Neuronal stem cell (in vitro differentiated cells): ENCODE results near the gene CPHXL2. TPM values are rescaled to one million over a fixed set of nuclear protein-coding genes. Genes with fewer than 3 reads are reported as not detected.

Experiments used
- DNase-seq: peaks from one replicate; pipeline ENCODE4 v3.0.0-alpha.2; 2013; ENCODE audit warnings: low spot score
- H2AFZ ChIP-seq: one replicate; pipeline ENCODE4 v1.6.1; 2013; ENCODE audit warnings: mild to moderate bottlenecking, low read length, inconsistent platforms
- H2AK5ac ChIP-seq: 2 replicates; pipeline ENCODE4 v1.6.1; 2013; ENCODE audit warnings: low read depth, mild to moderate bottlenecking, inconsistent platforms, low read length, moderate library complexity, mixed read lengths
- H2BK120ac ChIP-seq: 2 replicates; pipeline ENCODE4 v1.6.1; 2013; ENCODE audit warnings: low read depth, mild to moderate bottlenecking, inconsistent platforms, low read length, moderate library complexity, mixed read lengths
- H2BK12ac ChIP-seq: one replicate; pipeline ENCODE4 v1.6.1; 2013; ENCODE audit warnings: low read length, inconsistent platforms
- H2BK15ac ChIP-seq: 2 replicates; pipeline ENCODE4 v1.6.1; 2013; ENCODE audit warnings: mild to moderate bottlenecking, low read length, inconsistent platforms, mixed read lengths
- H2BK5ac ChIP-seq: one replicate; pipeline ENCODE4 v1.6.1; 2013; ENCODE audit warnings: inconsistent platforms, mild to moderate bottlenecking, low read length, moderate library complexity
- H3K14ac ChIP-seq: one replicate; pipeline ENCODE4 v1.6.1; 2013; ENCODE audit warnings: low read length, inconsistent platforms
- H3K18ac ChIP-seq: 2 replicates; pipeline ENCODE4 v1.6.1; 2013; ENCODE audit warnings: low read length, inconsistent platforms
- H3K23ac ChIP-seq: 2 replicates; pipeline ENCODE4 v1.6.1; 2013; ENCODE audit warnings: low read depth, mild to moderate bottlenecking, mixed read lengths, low read length, inconsistent platforms; ENCODE audit not compliant: poor library complexity
- H3K27ac ChIP-seq: replicated peaks from 3 replicates; pipeline ENCODE4 v1.5.1; 2013; ENCODE audit warnings: low read length, inconsistent platforms
- H3K27me3 ChIP-seq, 3 experiments: 2 replicates each; pipeline ENCODE4 v1.6.1; 2013; ENCODE audit warnings: low read length in 3 of 3, mild to moderate bottlenecking in 2 of 3, inconsistent platforms in 1 of 3, low read depth in 1 of 3, mixed read lengths in 1 of 3, moderate library complexity in 1 of 3; ENCODE audit not compliant: control insufficient read depth in 3 of 3, insufficient read depth in 3 of 3
- H3K36me3 ChIP-seq, 2 donors: replicated peaks in 1 of 2; 2 replicates each; pipeline ENCODE4 v1.6.1; 2013; ENCODE audit warnings: low read length in 2 of 2; ENCODE audit not compliant: control insufficient read depth in 2 of 2, insufficient read depth in 2 of 2
- H3K4ac ChIP-seq: 2 replicates; pipeline ENCODE4 v1.6.1; 2013; ENCODE audit warnings: inconsistent platforms, mild to moderate bottlenecking, low read length, moderate library complexity
- H3K4me1 ChIP-seq, 2 donors: 1 replicate in 1 of 2; 2 replicates in 1 of 2; pipeline ENCODE4 v1.6.1; 2013; ENCODE audit warnings: low read length in 2 of 2, low read depth in 1 of 2; ENCODE audit not compliant: control insufficient read depth in 2 of 2, insufficient read depth in 1 of 2
- H3K4me2 ChIP-seq: one replicate; pipeline ENCODE4 v1.6.1; 2013; ENCODE audit warnings: mild to moderate bottlenecking, low read length, inconsistent platforms; ENCODE audit not compliant: insufficient read depth, poor library complexity, severe bottlenecking
- H3K4me3 ChIP-seq, 2 donors: 2 replicates each; pipeline ENCODE4 v1.5.1; 2013; ENCODE audit warnings: low read length in 2 of 2, mild to moderate bottlenecking in 2 of 2, inconsistent platforms in 1 of 2, moderate library complexity in 1 of 2
- H3K79me1 ChIP-seq: one replicate; pipeline ENCODE4 v1.6.1; 2013; ENCODE audit warnings: low read depth, mild to moderate bottlenecking, inconsistent platforms, low read length, moderate library complexity
- H3K9ac ChIP-seq: one replicate; pipeline ENCODE4 v1.6.1; 2013; ENCODE audit warnings: mild to moderate bottlenecking, low read depth, low read length, inconsistent platforms; ENCODE audit not compliant: poor library complexity
- H3K9me3 ChIP-seq, 2 donors: replicated peaks in 1 of 2; 2 replicates each; pipeline versions ENCODE3 to v1.6.1; 2013; ENCODE audit warnings: low read length in 2 of 2, mild to moderate bottlenecking in 2 of 2, inconsistent platforms in 1 of 2, low read depth in 1 of 2, mixed read lengths in 1 of 2, moderate library complexity in 1 of 2; ENCODE audit not compliant: control insufficient read depth in 2 of 2, insufficient read depth in 1 of 2
- H4K8ac ChIP-seq: one replicate; pipeline ENCODE4 v1.6.1; 2013; ENCODE audit warnings: low read depth, mild to moderate bottlenecking, inconsistent platforms, low read length, moderate library complexity
- H4K91ac ChIP-seq: one replicate; pipeline ENCODE4 v1.6.1; 2013; ENCODE audit warnings: low read length, low read depth, mild to moderate bottlenecking, inconsistent platforms; ENCODE audit not compliant: poor library complexity
- WGBS, 2 donors: extraction: QIAGEN DNeasy Blood & Tissue Kit; methylation state at CpG; one replicate each; pipeline ENCODE4 v1.1.7; 2013; ENCODE audit warnings: missing lambda C conversion rate in 2 of 2, mixed read lengths in 1 of 2; ENCODE audit not compliant: insufficient read length in 2 of 2, insufficient replicate concordance in 1 of 2; ENCODE audit errors: extremely low coverage in 2 of 2; 5-methylcytosine and 5-hydroxymethylcytosine counted together
- polyA plus RNA-seq, 2 experiments: library from polyadenylated mRNA; stranded (reverse); fragments of 200-250 nt; gene quantifications; one replicate each; pipeline ENCODE4 v1.2.3, GENCODE V29; 2013

CPHXL2 gene
- polyA plus RNA-seq (2013, experiment 1 of 2) = not detected
- polyA plus RNA-seq (2013, experiment 2 of 2) = not detected

DNA sequence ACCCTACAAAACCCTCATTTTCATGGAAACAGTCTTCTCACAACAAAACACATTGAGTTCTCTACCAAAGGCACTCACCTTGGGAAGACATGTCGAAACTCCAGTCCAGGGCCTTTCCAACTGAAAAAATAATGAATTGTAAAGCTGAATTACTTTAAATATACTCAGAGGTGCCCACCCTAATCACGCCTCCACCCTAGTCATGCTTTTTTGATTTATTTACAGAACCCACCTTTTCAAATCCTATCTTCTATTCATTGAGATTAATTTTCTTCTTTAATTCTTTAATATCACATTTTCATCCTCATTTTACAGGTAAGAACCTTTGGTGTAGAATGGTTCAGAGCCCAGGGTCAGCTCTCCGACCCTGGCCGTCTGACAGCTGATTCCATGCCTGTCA is at the start of gene CPHXL2:
TSS of gene CPHXL2 (minus strand) at position 101 of the 400 bp plus-strand sequence. CDS start at position 91, 10 bp downstream.
- Histone ChIP-seq H3K4me1 (no peaks in the 10 kb centered on the region), H3K27me3 (no peaks in the 10 kb centered on the region), H3K18ac (no peak within 1 kb of the TSS), H3K23ac (no peak within 1 kb of the TSS), H2BK15ac (no peak within 1 kb of the TSS), H2AFZ (no peak within 1 kb of the TSS), H2AK5ac (no peak within 1 kb of the TSS), H2BK5ac (no peak within 1 kb of the TSS), H3K4me3 (no peak within 1 kb of the TSS), H2BK120ac (no peak within 1 kb of the TSS), H3K9ac (no peak within 1 kb of the TSS), H4K8ac (no peak within 1 kb of the TSS), H3K4ac (no peak within 1 kb of the TSS), H3K4me2 (no peak within 1 kb of the TSS), H3K9me3 (no peaks in the 10 kb centered on the region), H3K27ac (no peak within 1 kb of the TSS), H4K91ac (no peak within 1 kb of the TSS), H3K79me1 (no peaks in the 10 kb centered on the region), H3K14ac (no peak within 1 kb of the TSS), H3K36me3 (no peaks in the 10 kb centered on the region), H2BK12ac (no peak within 1 kb of the TSS)
- DNase-seq = no peak
- no CpG with 5 or more reads among the region's 4 CpGs for WGBS, 2 donors

DNA sequence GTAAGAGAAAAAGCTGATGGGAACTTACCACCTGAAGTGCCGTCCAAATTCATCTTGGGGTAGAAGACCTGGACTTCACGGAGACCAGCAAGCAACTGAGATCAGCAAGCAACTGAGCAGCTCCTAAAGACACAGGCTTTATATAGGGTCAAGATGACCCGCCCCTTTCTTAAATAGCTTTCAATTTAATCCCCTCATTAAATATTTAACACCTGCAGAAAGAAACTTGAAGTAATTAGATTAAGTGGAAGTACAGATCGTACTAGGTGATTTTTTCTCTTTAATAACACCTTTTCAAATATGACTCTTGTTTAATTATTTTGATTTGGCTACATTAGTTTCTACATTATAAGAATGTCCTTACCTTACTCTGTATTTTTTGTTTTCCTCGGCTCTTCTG is 49.6 kb upstream of the CPHXL2 start, which contains the start of gene CPHXL:
TSS of gene CPHXL (minus strand) at position 101 of the 400 bp plus-strand sequence. CDS start at position 53, 48 bp downstream.
- no peak within 1 kb of the TSS for H3K4ac ChIP-seq
- H2BK120ac ChIP-seq = no peak within 1 kb of the TSS
- no peak within 1 kb of the TSS for H3K14ac ChIP-seq
- no peak within 1 kb of the TSS for H2BK12ac ChIP-seq
- no peak within 1 kb of the TSS for H3K9ac ChIP-seq
- H4K8ac ChIP-seq = no peak within 1 kb of the TSS
- no peak within 1 kb of the TSS for H2BK5ac ChIP-seq
- H3K79me1 ChIP-seq = no peaks in the 10 kb centered on the region
- H3K23ac ChIP-seq = no peak within 1 kb of the TSS
- no peak within 1 kb of the TSS for H4K91ac ChIP-seq
- H2BK15ac ChIP-seq = no peak within 1 kb of the TSS
- H3K9me3 ChIP-seq = no peaks in the 10 kb centered on the region
- no peak within 1 kb of the TSS for H3K4me3 ChIP-seq
- H3K18ac ChIP-seq = no peak within 1 kb of the TSS
- H2AK5ac ChIP-seq = no peak within 1 kb of the TSS
- WGBS, 2 donors = no CpG with 5 or more reads among the region's 5 CpGs
- H3K4me1 ChIP-seq = no peaks in the 10 kb centered on the region
- H3K27ac ChIP-seq = no peak within 1 kb of the TSS
- no peaks in the 10 kb centered on the region for H3K27me3 ChIP-seq
- H3K4me2 ChIP-seq = no peak within 1 kb of the TSS
- no peak for DNase-seq
- no peaks in the 10 kb centered on the region for H3K36me3 ChIP-seq
- H2AFZ ChIP-seq = no peak within 1 kb of the TSS

DNA sequence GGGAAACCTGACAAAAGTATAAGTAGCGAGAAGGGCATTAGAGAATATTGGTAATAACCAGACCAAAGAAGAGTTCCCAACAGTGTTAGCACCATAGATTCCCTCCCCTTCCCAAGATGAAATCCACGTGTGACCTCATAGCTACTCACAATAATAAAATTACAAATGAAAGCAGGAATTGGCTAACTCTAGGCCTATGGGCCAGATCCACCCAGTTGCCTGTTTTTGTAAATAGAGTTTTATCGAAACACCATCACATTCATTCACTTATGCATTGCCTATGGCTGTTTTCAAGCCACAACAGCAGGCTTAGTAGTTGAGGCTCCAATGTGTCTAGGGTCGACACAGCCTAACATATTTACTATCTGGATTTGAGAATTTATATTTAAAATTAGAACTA is 41.6 kb upstream of the CPHXL2 start:
- Histone ChIP-seq H2BK5ac (no peak overlapping the region), H3K79me1 (no peaks in the 10 kb centered on the region), H3K14ac (no peak overlapping the region), H3K9me3 (no peaks in the 10 kb centered on the region), H2BK15ac (no peak overlapping the region), H2AK5ac (no peak overlapping the region), H4K8ac (no peak overlapping the region), H3K23ac (no peak overlapping the region), H3K4me2 (no peak overlapping the region), H3K4ac (no peak overlapping the region), H3K4me1 (no peaks in the 10 kb centered on the region), H2AFZ (no peak overlapping the region), H3K27ac (no peak overlapping the region), H3K4me3 (no peak overlapping the region), H3K27me3 (no peaks in the 10 kb centered on the region), H3K18ac (no peak overlapping the region), H3K9ac (no peak overlapping the region), H3K36me3 (no peaks in the 10 kb centered on the region), H2BK120ac (no peak overlapping the region), H4K91ac (no peak overlapping the region), H2BK12ac (no peak overlapping the region)
- no peak for DNase-seq
- WGBS, 2 donors = no CpG with 5 or more reads among the region's 4 CpGs

GRCh38 chr16:75714661-75715060 is 37.9 kb upstream of the CPHXL2 start:
- H2BK120ac ChIP-seq = no peak overlapping the region
- no peaks in the 10 kb centered on the region for H3K79me1 ChIP-seq
- H3K4ac ChIP-seq = no peak overlapping the region
- no peak overlapping the region for H2AK5ac ChIP-seq
- no peak overlapping the region for H3K4me2 ChIP-seq
- no peak overlapping the region for H2BK12ac ChIP-seq
- H2BK5ac ChIP-seq = no peak overlapping the region
- no peak overlapping the region for H2BK15ac ChIP-seq
- H3K14ac ChIP-seq = no peak overlapping the region
- H3K27me3 ChIP-seq = no peaks in the 10 kb centered on the region
- H3K4me3 ChIP-seq = no peak overlapping the region
- no peak overlapping the region for H4K91ac ChIP-seq
- H3K9ac ChIP-seq = no peak overlapping the region
- H3K18ac ChIP-seq = no peak overlapping the region
- peaks cover 5 to 8% of the 10 kb centered on the region in 2 donors for H3K9me3 ChIP-seq
- no peaks in the 10 kb centered on the region for H3K4me1 ChIP-seq
- H4K8ac ChIP-seq = no peak overlapping the region
- no peaks in the 10 kb centered on the region for H3K36me3 ChIP-seq
- H3K23ac ChIP-seq = no peak overlapping the region
- DNase-seq = no peak
- H3K27ac ChIP-seq = no peak overlapping the region
- H2AFZ ChIP-seq = no peak overlapping the region
